COR-L47 (cell line): ENCODE results near the gene TYK2.

Experiments
- DNase-seq: peaks from one replicate; lab custom pipeline; 2025; lab: John Stamatoyannopoulos, UW

The TYK2 gene

DNA sequence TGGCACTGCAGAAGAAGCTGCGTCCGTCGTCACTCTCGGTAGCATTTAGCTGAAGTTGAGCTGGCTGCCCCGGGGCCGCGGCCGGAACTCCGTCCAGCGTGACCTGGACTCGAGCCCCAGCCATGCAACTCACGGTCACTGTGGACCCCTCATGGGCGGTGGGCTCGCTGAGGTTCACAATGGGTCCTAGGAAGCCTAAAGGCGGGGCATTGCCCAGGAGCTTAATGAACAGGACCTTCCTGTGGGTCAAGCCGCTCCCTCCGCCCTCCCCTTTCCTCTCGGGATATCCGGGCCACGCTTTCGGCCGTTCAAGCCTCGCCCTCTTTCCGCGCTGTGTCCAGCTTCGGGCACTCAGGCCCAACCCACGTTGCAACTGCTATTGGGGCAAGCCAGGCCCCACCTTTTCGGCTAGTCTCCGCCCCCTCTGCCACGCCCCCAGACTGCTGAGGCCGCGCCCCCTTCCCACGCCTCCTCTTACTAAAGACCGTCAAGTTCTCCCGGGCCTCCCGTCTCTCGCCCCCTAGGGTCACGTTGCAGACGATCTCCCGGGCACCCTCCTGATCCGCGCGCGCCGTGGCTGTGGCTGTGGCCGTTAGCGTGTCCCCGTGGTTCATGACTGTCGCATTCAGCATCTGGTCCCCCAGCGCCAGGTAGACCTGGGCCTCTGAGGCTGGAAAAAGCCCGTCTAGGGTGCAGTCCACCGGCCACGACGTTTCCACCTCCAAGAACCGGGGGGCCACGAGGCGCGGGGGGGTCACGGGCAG is 45.6 kb downstream of the TYK2 start:
- peak; percentile 32 for DNase-seq

GRCh38 chr19:10333758-10334587 is 46.4 kb downstream of the TYK2 start:
- DNase-seq = no peak

GRCh38 chr19:10332965-10333757 is 47.2 kb downstream of the TYK2 start, which contains the start of gene RAVER1:
Gene RAVER1, minus strand, starts transcription at chr19:10333529. Its CDS starts 22 bp downstream, at chr19:10333507.
- DNase-seq = peak; percentile 98

DNA sequence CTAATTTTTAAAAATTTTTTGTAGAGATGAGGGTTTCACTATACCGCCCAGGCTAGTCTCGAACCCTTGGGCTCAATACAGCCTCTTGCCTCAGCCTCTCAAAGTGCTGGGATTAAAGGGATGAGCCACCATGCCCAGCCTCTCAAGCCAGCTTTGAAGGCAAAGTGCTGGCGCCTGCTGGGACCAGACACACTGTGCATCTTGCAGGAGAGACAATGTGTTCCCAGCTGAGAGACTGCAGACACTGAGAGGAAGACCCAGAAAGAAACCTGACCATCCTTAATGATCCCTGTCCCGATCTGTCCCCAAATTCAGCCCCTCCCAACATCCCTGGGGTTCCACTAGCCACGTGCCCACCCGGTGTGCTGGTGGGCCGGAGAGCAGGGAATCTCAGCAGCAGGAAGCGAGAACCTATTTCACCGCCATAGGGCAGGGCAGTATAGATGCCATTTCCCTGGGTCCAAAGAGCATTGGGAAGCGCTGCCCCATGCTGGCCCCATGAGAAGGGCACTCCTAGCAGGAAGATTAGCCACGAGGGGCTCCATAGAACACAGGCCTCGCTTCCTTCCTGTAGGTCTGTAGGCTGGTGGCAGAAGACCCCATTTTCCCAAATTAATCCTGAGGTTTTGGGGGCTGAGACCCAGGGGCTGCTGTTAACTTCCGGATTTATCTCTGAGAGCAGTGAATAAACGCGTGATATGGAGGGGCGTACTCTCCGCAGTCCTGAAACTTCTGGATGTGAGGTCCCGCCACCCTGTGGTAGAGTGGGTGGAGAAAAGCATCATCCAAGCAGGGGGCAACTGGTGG is 48.0 kb downstream of the TYK2 start:
- no peak for DNase-seq

DNA sequence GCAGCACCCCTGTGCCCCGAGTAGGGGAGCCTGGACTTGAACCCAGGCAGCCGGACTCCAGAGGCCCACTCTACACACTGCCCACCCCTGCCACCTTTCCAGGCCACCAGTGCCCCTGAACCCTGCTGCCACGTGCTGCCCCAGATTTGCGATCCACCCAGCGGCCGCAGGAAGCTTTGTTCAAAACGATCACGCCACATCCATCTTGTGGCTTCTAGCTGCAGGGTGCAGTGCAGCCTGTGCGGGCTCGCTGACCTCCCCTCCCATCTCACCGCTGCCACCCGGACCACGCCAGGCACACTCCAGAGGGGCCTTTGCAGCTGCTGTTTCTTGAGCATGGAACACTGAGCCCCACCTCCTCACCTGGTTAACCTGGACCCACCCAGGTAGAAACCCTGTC is 50.8 kb downstream of the TYK2 start:
- DNase-seq = no peak

DNA sequence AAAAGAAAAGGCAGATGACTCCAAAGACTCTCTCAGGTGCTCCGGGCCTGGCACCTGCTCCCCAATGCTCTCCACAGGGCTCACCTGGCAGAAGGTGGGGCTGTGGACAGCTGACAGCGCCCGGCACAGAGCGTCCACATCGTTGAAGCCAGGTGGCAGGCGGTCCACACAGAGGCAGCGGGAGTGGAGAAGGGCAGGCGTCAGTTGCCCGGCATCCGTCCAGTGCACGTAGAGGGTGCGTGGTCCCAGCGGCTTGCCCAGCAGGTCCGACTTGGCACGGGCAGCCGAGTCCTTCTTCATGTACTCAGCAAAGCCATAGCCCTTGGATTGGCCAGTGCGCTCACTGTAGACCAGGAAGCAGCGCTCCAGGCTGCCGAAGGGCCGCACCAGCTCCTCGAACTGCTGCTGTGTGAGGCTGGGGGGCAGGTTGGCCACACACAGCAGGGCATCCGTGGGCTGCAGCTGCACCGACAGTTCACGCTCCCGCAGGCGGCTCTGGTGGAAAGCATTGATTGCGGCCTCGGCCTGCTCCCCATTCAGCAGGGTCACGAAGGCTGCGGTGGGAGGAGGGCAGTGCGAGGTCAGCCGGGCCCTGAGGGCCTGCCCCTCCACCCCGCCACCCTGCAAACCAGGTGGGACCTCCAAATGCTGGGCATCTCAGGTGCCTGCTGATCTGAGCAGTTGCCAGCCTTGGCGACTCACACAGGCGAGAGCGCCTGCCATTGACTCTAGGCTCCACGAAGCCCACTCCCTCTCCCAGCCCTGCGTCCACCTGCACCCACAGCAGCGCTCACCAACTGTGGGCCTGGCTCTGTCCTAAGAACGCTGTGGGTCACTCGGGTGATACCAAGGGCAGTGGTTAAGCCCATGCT is 51.6 kb downstream of the TYK2 start:
- DNase-seq = no peak

- no peak for DNase-seq
Observed at GRCh38 chr19:10327793-10328192, 52.6 kb downstream of the TYK2 start.

DNA sequence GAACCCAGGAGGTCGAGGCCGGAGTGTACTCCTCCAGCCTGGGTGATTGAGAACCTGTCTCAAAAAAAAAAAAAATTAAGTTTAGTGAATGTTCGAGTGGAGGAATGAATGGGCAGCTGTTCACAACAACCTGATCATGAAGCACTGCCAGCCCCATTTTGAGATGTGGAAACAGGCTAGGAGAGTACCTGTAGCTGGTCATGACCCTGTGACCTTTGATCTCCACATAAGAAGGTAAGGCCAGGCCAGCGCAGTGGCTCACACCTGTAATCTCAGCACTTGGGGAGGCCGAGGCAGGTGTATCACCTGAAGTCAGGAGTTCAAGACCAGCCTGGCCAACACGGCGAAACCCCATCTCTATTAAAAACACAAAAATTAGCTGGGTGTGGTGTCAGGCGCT is 54.6 kb downstream of the TYK2 start:
- DNase-seq = no peak

DNA sequence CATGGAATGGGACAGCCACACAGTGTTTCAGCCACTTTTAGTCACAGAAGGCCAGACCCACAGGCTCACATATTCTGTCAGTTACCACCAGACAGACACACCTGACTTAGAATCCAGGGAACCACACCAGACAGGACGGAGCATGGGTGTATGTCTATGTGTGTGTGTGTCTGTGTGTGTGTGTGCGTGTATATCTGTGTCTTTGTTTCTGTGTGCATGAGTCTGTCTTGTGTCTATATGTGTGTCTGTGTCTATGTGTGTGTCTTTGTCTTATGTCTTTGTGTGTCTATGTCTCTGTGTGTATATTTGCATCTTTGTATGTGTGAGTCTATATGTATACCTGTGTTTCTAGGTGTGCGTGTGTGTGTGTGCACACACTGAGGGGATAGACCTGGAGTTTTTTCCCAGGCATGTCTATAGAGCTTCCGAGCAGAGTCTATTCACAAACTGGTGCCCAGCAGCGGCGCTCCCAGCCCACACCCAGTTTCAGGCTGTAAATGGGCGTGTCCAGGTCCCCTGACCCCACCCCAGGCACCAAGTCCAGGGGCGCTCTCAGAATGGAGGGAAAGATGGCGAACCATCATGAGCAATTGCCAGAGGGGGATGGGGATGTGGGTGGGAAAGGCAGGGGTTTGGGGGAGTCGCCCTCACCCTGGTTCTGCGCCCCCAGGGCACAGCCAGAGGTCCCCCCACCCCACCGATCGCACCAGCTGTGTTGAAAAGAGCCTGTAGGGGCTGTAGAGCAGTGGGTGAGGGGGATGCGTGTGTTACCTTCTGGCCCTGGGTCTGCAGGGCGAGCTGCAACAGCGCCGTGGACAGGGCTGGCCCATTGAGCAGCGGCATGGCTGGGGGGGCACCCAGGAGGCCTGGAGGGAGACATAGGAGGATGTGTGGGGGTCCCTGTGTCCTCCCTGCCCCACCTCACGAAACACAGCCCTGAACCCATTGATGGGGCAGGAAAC is 58.2 kb downstream of the TYK2 start:
- DNase-seq = no peak

DNA sequence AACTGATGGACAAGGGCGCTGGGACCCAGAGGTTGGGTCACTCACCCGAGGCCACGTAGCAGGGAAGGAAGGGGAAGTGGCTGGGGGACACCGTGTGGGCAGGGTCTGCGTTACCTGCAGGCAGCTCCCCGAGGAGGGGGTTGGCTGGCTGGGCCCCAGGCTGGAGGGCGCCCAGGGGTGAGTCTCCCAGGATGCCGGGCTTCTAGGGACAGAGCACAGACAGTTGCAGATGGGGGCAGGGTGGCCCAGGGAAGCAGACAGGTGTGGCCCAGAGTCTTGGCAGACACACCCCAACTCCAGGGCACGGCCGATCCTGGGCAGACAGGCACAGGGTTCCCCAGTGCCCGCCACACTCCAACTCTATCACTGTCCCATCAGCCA is 59.0 kb downstream of the TYK2 start:
- no peak for DNase-seq

- DNase-seq = no peak
Observed at GRCh38 chr19:10320602-10321416, 59.6 kb downstream of the TYK2 start.

- no peak for DNase-seq
Observed at GRCh38 chr19:10318807-10319682, 61.3 kb downstream of the TYK2 start.

DNA sequence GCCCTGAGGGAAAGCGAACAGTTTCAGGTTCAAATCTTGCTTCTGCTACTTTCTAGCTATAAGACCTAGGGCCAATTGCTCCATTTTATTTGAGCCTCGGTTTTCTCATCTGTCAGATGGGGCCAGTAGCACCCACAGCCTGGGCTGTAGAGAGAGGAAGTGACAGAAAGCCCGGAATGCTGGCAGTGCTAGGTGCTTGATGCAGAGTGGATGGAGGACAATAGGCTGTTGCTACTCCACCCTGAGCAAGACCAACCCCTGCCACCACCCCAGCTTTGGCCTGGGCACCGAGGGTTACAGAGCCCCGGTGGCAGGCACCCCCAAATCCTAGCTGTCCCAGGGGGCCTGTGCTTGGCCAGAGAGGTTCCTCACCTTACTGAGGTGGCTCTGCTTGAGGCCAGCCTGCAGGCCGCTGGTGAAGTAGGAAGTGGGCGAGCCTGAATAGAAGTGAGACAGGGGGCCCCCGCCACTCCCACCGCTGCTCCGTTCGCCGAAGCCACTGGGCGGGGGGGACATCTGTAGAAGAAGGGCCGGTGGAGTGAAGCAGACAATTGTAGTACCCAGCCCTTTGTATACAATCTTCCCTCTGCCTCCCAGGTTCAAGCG is 62.4 kb downstream of the TYK2 start:
- no peak for DNase-seq

GRCh38 chr19:10317045-10317856 is 63.1 kb downstream of the TYK2 start:
- no peak for DNase-seq

- no peak for DNase-seq
Observed at GRCh38 chr19:10316229-10317044, 63.9 kb downstream of the TYK2 start.
